Activated naive CD4-positive, alpha-beta T cell (primary cell): ENCODE results near the gene ALG11.
A peak's percentile ranks its signal among the peaks of the same experiment; 100 is the strongest.

Source experiments
- DNase-seq, 4 experiments: peaks; one replicate each; lab custom pipeline; 2025; lab: John Stamatoyannopoulos, UW

The ALG11 gene

GRCh38 chr13:51997641-51998330, 14.4 kb upstream of the ALG11 start:
- DNase-seq: no peak

GRCh38 chr13:51998723-51999509, 13.3 kb upstream of the ALG11 start:
- no peak for DNase-seq

- no peak for DNase-seq
Observed at GRCh38 chr13:51999510-51999911, 12.7 kb upstream of the ALG11 start.

- DNase-seq: no peak
Observed at GRCh38 chr13:51999921-52000320, 12.3 kb upstream of the ALG11 start.

DNA sequence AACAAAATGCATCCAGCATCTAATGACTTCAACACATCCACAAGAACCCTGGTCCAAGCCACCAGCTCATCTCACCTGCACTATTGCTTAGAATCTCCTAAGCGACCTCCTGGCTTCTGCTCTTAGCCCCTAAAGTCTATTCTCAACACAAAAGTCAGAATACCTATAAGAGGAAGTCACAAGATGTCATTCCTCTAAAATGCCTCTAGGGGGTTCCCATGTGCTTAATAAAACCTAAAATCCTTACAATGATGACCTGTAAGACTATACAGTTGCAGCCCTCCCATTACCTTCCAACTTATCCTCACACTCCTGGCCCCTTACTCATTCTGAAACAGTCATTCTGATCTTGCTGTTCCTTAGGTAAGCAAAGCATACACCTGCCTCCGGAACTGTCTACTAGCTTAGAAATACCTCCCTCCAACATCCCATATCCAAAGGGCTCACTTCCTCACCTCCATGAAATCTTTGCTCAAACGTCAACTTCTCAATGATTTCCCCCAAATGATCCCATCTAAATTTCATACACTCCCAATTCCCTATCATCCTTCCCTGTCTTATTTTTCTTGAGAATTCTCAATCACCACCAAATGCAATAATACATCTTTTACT, 11.0 kb upstream of the ALG11 start:
- DNase-seq: no peak

- DNase-seq: no peak
Observed at GRCh38 chr13:52002361-52002760, 9.8 kb upstream of the ALG11 start.

DNA sequence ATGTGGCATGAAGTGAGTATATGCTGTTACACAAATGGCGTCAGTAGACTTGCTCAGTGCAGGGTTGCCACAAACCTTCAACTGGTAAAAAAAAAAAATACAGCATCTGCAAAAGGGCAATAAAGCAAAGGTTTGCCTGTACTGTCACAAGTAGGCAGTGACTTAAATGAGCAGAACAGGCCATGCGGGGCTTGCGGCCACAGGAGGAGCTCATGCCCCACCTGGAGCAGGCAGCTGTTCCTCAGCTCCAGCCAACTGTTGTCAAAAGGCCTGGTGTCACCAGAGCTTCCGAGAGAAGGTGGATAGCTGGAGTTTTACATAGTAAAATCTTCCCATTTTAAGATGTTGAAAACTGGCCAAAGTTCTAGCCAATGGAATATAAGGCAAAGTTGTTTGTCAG, 8.7 kb upstream of the ALG11 start:
- DNase-seq: no peak

- DNase-seq: no peak
Observed at GRCh38 chr13:52004511-52005170, 7.6 kb upstream of the ALG11 start.

DNA sequence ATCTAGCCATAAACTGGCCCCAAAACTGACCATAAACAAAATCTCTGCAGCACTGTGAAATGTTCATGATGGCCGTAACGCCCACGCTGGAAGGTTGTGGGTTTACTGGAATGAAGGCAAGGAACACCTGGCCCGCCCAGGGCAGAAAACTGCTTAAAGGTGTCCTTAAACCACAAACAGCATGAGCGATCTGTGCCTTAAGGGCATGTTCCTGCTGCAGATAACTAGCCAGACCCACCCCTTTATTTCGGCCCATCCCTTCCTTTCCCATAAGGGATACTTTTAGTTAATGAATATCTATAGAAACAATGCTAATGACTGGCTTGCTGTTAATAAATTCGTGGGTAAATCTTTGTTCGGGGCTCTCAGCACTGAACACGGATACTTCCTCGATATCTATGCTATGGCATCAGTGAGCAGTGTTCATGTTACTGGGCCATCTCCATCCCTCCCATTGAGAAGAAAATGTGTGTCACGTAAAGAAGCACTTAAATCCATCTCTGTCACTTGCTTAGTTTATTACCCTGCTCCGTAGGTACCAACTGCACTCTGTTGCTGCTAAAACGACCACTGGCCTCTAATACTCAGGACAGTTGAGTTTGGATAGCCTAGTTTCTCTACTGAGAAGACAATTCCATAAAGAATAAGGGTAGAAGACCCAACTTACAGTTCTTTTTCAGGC, 6.2 kb upstream of the ALG11 start:
- no peak for DNase-seq

GRCh38 chr13:52006523-52007245, 5.5 kb upstream of the ALG11 start:
- DNase-seq: no peak

GRCh38 chr13:52009946-52010345, 2.3 kb upstream of the ALG11 start:
- no peak for DNase-seq

- peak in 2 of 4 experiments; percentile 3 to 28 for DNase-seq
Observed at GRCh38 chr13:52010890-52011631, 1.1 kb upstream of the ALG11 start, which contains the start of gene ATP7B. Gene ATP7B, minus strand, starts transcription at chr13:52011450. Its CDS starts 113 bp downstream, at chr13:52011337.

DNA sequence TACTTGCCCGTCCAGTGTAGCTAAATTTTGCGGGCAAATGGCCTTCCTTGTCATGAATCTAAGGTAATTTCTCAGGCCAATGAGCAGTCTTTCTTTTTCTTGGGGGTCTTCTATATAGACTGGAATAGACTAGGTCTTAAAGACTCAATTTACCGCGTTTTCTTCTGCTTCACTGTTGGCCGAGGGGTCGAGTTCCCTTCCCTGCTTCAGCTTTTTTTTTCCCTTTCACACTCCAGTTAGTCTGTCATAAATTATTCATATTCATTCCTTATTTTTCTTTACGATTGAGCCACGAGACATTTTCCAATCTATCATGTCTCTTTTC, 276 bp downstream of the ALG11 start:
- no peak for DNase-seq

GRCh38 chr13:52016296-52016695, 4.1 kb downstream of the ALG11 start:
- no peak for DNase-seq

GRCh38 chr13:52020191-52020590, 8.0 kb downstream of the ALG11 start:
- DNase-seq: no peak

- DNase-seq: no peak
Observed at GRCh38 chr13:52022356-52022755, 10.2 kb downstream of the ALG11 start.

GRCh38 chr13:52024481-52024880, 12.3 kb downstream of the ALG11 start, which contains the start of gene UTP14C:
Gene UTP14C, plus strand, starts transcription at chr13:52024691. Its CDS starts 4,114 bp downstream, at chr13:52028805.
- no peak for DNase-seq

DNA sequence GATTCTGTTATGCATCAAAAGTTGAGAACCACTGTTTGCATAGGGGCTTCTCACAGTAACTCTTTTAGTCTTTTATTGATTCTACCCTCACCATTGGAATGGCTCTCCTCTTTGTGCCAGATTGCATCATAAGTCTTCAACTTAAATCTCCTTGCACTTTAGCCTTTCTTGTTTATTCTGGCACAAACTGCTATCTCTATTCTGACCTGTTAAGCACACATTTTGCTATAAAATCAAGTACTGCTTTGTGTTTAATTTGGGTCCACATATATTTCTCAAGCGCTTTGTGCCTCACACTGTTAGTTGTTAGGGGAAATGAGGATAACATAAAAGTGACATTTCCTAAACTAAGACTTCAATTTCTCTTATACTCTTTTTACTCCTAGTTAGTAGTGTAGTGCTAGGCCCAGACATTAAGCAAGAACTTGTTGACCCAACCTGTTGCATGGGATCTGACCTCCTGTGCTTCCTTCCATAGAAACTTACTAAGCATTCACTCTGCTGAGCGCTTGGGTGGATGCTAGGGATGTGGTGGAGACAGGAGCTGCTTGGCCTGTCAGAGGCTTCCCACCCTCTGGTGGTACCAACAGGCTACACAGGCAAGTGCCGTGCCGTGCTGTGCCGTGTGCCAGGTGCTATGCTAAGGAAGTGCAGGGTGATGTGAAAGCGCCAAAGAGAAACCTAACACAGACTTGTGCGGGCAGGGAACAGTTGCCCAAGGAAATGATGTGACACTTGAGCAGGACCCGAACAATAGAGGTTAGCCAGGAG, 13.5 kb downstream of the ALG11 start:
- DNase-seq: no peak

GRCh38 chr13:52026246-52026626, 14.0 kb downstream of the ALG11 start:
- DNase-seq: no peak

DNA sequence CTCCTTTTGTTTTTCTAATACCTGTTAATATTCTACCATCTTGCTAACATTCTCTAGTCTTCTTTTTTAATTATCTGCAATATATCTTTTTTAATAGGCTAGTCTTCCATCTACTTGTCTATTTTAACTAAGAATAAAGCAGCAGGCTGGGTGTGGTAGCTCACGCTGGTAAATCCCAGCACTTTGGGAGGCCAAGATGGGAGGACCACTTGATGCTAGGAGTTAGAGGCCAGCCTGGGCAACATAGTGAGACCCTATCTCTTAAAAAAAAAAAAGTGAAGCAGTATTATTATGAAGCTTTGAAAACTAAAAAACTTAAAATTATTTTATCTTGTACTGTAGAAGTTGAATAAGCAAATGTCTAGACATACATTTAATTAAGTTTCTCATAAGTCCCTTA, 15.6 kb downstream of the ALG11 start:
- DNase-seq: no peak
